Effector memory CD4-positive, alpha-beta T cell (primary cell): ENCODE results near the gene TAC4.

Experiments used
- DNase-seq, 3 donors: peaks; one replicate each; pipeline ENCODE4 v3.0.0-alpha.2; 2020
- H3K27ac ChIP-seq: 2 replicates; pipeline ENCODE4 v1.7.0; 2013; ENCODE audit warnings: mild to moderate bottlenecking, low read length, moderate library complexity; ENCODE audit not compliant: insufficient read depth, poor library complexity, severe bottlenecking
- H3K27me3 ChIP-seq: replicated peaks from 2 replicates; pipeline ENCODE4 v1.7.0; 2013; ENCODE audit warnings: mild to moderate bottlenecking, low read length; ENCODE audit not compliant: insufficient read depth, control insufficient read depth, poor library complexity, severe bottlenecking
- H3K36me3 ChIP-seq: 2 replicates; pipeline ENCODE4 v1.7.0; 2013; ENCODE audit warnings: mild to moderate bottlenecking, low read length, moderate library complexity; ENCODE audit not compliant: control insufficient read depth, insufficient read depth
- H3K4me1 ChIP-seq: 2 replicates; pipeline ENCODE4 v1.7.0; 2013; ENCODE audit warnings: low read length, mild to moderate bottlenecking; ENCODE audit not compliant: control insufficient read depth, insufficient read depth, poor library complexity, severe bottlenecking
- H3K4me3 ChIP-seq: 2 replicates; pipeline ENCODE4 v1.7.0; 2013; ENCODE audit warnings: low read length, low read depth, mild to moderate bottlenecking; ENCODE audit not compliant: insufficient read depth, poor library complexity, severe bottlenecking
- H3K9me3 ChIP-seq: 2 replicates; pipeline ENCODE4 v1.7.0; 2013; ENCODE audit warnings: mild to moderate bottlenecking, low read length, moderate library complexity; ENCODE audit not compliant: control insufficient read depth
- total RNA-seq, 3 donors: gene quantifications; one replicate each; lab custom pipeline; 2026; lab: John Stamatoyannopoulos, UW

TAC4 gene, protein sequence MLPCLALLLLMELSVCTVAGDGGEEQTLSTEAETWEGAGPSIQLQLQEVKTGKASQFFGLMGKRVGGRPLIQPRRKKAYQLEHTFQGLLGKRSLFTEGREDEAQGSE
- total RNA-seq, result 0 reads per million in 3 donors

DNA sequence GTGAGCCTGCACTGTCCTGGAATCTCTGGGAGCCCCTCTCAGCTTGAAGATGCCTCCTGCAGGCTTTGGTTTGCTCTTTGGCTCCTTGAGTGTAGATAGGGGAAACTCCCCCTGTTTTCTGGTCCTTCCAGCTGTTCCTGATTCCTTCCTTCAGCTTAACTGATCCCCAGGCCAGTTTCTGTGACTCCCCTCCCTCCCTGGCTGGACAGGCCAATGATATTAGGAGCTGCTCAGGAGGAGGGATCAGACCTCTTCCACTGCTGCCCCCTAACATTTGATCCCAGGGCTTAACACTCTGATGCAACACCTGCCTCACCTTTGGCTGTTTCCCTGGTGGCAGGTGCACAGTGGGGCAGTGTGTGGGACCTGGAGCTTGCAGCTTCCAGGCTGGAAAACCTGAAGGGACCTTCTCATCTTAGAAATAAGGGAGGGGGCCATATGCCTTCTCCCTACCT lies at the start of gene TAC4:
TAC4 (minus strand) TSS at position 51 of the 455 bp plus-strand sequence. CDS start 52 bp downstream, outside the sequence.
- Histone ChIP-seq H3K4me3 (no peak within 1 kb of the TSS), H3K4me1 (peaks cover 6% of the 10 kb centered on the region), H3K9me3 (no peaks in the 10 kb centered on the region), H3K27ac (no peak within 1 kb of the TSS), H3K27me3 (no peaks in the 10 kb centered on the region), H3K36me3 (peaks cover 11% of the 10 kb centered on the region)
- no peak for DNase-seq

DNA sequence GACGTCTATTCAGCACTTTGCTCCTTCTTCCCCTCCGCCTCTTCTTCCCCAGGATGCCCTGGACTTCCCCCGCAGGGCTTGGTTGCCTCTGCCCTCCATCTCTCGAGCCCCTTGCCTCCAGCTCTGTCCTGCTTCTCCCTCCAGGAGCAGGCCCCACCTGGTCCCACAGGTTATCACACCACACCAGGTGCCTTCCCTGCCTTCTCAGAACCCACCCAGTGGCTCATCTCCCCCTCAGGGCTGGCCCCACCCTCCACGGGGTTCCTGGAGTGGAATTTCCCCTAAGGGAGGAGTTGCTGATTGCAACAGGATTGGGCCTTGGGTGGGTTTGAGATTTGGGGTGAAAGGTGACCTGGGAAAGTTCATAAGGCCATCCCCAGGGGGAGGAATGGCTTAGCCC lies 49.0 kb upstream of the TAC4 start:
- H3K4me3 ChIP-seq, result no peak overlapping the region
- DNase-seq, result no peak
- no peaks in the 10 kb centered on the region for H3K9me3 ChIP-seq
- H3K27me3 ChIP-seq, result peaks cover 4% of the 10 kb centered on the region
- no peaks in the 10 kb centered on the region for H3K4me1 ChIP-seq
- no peak overlapping the region for H3K27ac ChIP-seq
- no peaks in the 10 kb centered on the region for H3K36me3 ChIP-seq

DNA sequence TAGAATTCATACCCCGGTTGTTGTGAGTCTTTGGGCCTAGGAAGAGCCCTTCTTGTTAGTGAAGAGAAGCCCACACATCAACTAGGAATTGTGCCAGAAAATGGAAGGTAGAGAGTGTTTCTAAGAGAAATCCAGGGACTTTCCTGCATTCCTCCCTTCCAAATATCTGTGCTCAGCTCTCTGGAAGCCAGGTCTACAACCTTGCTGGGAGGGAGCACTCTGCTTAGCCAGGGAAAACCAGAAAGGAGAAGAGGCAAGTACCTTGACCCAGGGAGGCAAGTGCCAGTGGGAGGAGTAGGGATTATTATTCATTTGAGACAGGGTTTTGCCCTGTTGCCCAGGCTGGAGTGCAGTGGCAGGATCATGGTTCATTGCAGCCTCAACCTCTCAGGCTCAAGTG lies 48.4 kb upstream of the TAC4 start:
- peaks cover 6% of the 10 kb centered on the region for H3K27me3 ChIP-seq
- no peak overlapping the region for H3K4me3 ChIP-seq
- H3K4me1 ChIP-seq, result no peaks in the 10 kb centered on the region
- no peaks in the 10 kb centered on the region for H3K36me3 ChIP-seq
- no peak overlapping the region for H3K27ac ChIP-seq
- no peak for DNase-seq
- no peaks in the 10 kb centered on the region for H3K9me3 ChIP-seq

DNA sequence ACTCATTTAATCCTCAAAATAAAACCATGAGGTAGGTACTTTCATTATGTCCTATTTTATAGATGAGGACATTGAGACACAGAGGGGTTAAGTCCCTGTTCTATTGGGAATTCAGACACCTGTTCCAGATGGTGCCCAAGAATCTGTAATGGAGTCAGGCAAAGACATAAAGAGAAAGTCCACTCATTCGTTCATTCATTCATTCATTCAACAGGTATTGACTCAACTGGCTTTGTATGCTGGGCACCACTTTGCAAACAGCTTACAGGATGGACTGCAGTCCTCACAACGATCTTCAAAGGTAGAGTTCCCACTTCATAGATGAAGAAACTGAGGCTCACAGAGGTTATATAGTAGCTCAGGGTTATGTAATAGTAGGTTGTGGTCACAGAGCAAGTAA lies 47.9 kb upstream of the TAC4 start:
- Histone ChIP-seq H3K27me3 (peaks cover 10% of the 10 kb centered on the region), H3K9me3 (no peaks in the 10 kb centered on the region), H3K27ac (no peak overlapping the region), H3K4me1 (no peaks in the 10 kb centered on the region), H3K4me3 (no peak overlapping the region), H3K36me3 (no peaks in the 10 kb centered on the region)
- no peak for DNase-seq

DNA sequence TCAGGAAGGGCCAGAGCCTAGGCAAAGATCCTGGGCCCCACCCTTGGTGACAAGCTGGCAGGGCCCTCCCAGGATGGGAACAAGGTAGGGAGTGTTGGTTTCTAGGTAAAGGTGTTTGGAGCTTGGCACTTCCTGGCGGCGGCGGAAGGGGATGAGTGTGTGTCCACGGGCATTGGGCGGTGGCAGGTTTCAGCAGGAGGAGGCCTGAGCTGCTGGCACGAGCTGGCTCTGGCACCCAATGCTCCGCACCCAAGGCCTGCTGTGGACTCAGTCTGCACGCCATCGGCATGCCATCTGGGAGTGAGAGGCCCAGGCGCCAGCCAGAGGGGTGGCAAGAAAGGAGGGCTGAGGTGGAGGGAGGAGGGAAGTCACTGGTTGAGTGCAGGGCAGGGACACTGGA lies 46.9 kb upstream of the TAC4 start:
- DNase-seq, result no peak
- Histone ChIP-seq H3K4me1 (no peaks in the 10 kb centered on the region), H3K4me3 (no peak overlapping the region), H3K9me3 (no peaks in the 10 kb centered on the region), H3K36me3 (no peaks in the 10 kb centered on the region), H3K27me3 (peaks cover 16% of the 10 kb centered on the region), H3K27ac (no peak overlapping the region)

DNA sequence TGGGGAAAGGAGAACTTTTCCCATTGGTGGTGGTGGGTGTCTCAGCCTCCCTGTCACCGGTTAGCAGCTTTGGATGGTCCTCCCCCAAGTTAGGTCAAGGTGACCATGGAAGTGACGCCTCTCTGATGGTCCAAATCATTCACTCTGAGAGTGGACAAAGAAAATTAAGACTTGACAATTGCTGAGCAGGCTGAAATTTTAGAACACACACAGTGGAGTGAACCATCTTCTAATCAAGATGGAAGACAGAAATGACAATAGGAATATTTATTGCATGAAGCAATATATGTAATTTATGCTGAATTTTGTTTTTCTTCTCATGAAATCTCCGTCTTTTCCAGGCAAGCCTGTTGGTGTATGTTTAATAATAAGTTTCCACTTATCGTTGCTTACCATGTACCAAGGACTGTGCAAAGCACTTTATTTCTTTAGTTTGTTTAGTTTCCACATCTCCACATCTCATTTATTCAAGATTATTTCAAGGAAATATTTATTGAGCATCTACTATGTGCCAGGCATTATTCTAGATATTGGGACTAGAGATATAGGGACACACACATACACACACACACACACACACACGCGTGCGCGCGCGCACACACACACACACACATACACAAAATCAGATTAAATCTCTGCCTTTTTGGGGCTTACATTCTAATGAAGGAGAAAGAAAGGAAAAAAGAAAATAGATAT lies 44.0 kb upstream of the TAC4 start:
- no peak overlapping the region for H3K4me3 ChIP-seq
- H3K27ac ChIP-seq, result no peak overlapping the region
- no peak for DNase-seq
- H3K9me3 ChIP-seq, result no peaks in the 10 kb centered on the region
- H3K4me1 ChIP-seq, result no peaks in the 10 kb centered on the region
- no peaks in the 10 kb centered on the region for H3K36me3 ChIP-seq
- H3K27me3 ChIP-seq, result peaks cover 20% of the 10 kb centered on the region

DNA sequence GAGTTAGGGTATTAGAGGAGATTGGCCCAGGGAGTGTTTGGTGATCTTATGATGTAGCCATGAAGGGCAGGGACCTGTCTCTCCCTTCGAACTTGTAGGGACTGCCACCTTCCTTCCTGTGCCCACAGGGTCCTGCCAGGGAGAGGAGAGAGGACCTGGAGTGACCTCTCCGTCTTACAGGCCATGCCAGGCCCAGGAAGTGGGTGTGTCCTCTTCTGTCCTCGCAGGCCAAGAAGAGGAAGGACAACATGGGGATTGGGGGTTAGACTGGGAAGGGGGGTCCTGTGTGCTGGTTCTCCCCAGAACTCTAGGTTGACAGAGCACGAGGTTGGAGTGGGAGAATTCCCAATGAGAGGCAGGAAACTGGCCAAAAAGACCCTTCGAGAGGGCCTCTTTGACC lies 43.4 kb upstream of the TAC4 start:
- no peak overlapping the region for H3K4me3 ChIP-seq
- H3K36me3 ChIP-seq, result no peaks in the 10 kb centered on the region
- peaks cover 20% of the 10 kb centered on the region for H3K27me3 ChIP-seq
- no peaks in the 10 kb centered on the region for H3K4me1 ChIP-seq
- no peak overlapping the region for H3K27ac ChIP-seq
- DNase-seq, result no peak
- H3K9me3 ChIP-seq, result no peaks in the 10 kb centered on the region

DNA sequence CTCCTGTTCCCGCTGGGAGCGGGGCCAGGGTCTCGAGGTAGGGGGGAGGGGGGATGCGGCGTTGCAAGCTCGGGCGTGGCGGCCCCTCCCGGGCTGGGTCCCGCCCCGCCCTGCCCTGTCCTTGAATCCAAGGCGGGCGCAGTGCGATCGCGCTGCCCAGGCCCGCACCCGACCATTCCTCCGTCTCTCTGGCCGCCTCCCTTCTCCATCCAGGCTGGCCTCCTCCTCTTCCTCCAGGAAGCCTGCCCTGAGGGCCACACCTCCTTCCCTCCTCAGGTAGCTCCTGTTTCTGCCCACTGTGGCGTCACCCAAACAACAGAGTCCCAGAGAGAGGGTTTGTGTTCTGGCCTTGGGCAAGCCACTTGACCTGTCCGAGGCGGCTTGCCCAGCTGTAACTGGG lies 43.0 kb upstream of the TAC4 start:
- no peaks in the 10 kb centered on the region for H3K4me1 ChIP-seq
- no peaks in the 10 kb centered on the region for H3K9me3 ChIP-seq
- no peaks in the 10 kb centered on the region for H3K36me3 ChIP-seq
- no peak for DNase-seq
- H3K27ac ChIP-seq, result no peak overlapping the region
- H3K4me3 ChIP-seq, result no peak overlapping the region
- H3K27me3 ChIP-seq, result peaks cover 20% of the 10 kb centered on the region

DNA sequence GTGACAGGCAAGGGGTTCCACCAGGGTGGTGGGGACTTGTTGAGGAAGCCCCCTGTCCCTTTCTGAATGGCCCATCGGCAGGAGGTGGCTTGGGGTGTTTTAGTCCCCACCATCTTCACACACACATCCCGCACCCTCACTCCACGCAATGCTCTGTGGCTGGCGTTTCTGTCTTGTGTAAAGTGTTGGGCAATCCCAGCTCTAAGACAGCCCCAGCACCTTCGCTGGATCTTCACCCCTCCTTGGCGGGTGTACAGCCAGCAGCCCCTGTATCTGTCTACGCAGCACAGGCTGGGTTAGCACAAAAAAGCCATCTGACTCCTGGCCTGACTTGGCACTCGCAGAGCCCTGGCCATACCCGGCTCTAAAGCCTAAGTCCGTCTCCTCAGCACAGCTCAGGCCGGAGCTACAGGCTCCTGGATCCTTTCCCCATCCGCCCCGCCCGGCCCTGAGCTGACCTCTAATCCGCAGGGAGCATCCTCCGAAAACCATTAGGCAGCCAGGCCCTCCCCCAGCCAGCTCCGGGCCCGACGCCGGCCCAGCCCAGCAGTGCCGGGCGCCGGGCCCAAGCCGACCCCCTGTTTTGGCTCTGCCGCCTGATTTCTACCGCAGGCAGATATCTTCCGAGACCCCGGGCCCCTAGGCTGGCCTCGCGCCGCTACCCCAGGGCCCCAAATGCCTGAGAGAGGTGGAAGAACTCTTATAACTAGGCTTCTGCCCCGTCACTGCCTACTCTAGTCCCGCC lies 42.4 kb upstream of the TAC4 start:
- Histone ChIP-seq H3K4me1 (no peaks in the 10 kb centered on the region), H3K36me3 (no peaks in the 10 kb centered on the region), H3K27ac (no peak overlapping the region), H3K27me3 (peaks cover 20% of the 10 kb centered on the region), H3K9me3 (no peaks in the 10 kb centered on the region), H3K4me3 (no peak overlapping the region)
- DNase-seq, result no peak

DNA sequence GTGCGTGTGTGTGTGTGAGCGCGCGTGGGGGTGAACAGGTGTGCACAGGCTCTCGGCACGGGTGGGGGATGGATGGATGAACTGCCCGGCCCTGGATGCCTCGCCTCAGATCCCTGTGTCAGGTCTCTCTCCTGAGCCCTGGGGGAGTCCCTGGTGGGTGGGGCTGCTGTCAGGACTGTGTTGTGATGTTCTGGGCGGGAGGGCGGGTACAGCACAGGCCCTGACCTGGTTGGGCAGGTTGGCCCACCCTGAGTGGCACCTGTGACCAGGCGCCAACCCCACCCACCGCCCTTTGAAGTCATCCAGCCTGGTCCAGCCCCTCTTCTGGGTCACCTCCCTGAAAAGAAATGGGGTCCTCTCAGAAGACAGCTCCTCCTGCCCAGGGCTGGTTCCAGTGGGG lies 41.6 kb upstream of the TAC4 start:
- no peak for DNase-seq
- H3K4me1 ChIP-seq, result no peaks in the 10 kb centered on the region
- H3K27me3 ChIP-seq, result peaks cover 18% of the 10 kb centered on the region
- no peaks in the 10 kb centered on the region for H3K36me3 ChIP-seq
- H3K27ac ChIP-seq, result no peak overlapping the region
- H3K9me3 ChIP-seq, result no peaks in the 10 kb centered on the region
- H3K4me3 ChIP-seq, result no peak overlapping the region
